Occipital lobe (tissue), 2 donors: ENCODE measurements around the gene SLC25A19. TPM values are rescaled to one million over a fixed set of nuclear protein-coding genes. Genes with fewer than 3 reads are reported as not detected.

ENCODE experiments used
- DNase-seq: peaks from one replicate; lab custom pipeline; 2025; lab: John Stamatoyannopoulos, UW
- total RNA-seq: library from RNA; depleted of rRNA; stranded (reverse); fragments of >200 nt; gene quantifications from one replicate; pipeline ENCODE4 v1.2.3, GENCODE V29; 2014

The SLC25A19 gene
- total RNA-seq, 1 donor from 2014 or later, result 4.4 TPM

- DNase-seq, result no peak
Observed at GRCh38 chr17:75241502-75241901, 47.7 kb downstream of the SLC25A19 start.

DNA sequence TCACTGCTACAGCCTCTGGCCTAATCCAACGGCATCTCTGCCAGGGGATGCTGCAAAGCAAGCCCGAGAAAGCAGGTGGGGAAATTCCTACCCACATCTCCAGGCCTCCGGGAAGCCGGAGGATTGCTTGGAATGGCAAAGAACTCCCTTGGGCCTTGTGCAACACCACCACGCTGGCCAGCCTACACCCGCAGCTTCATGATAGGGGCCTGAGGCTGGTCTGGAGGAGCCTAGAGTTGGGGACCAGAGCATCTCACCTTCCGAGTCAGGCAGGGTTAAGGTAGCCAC, 48.1 kb downstream of the SLC25A19 start:
- DNase-seq, result no peak

- DNase-seq, result no peak
Observed at GRCh38 chr17:75240394-75241142, 48.7 kb downstream of the SLC25A19 start.

DNA sequence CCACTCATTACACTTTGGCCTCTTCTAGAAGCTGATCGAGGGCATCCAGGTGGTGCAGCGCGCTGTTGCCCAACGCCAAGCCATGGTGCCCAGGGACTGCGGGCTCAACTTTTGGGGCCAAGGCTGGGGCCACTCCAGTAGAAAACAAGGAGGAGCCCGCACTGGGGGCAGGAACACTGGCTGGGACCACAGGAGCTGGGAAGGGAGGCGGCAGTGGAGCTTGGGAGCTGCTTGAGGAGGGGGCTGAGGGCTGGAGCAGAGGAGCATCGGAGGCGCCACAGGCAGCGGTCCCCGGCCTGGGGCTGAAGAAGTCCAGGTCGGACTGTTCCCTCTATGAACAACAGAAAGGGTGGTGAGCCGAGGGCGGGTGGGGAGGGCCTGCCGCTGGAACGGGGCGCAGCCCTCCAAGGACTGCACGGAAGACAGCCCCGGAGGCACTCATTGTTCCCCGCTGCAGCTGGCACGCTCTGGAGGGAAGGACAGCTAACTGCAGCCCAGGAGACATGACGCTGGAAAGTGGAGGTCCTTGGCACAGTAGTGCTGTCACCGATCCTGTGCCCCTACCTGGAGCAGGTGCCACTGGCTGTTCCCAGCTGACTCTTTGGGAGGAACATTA, 49.3 kb downstream of the SLC25A19 start:
- no peak for DNase-seq

- no peak for DNase-seq
Observed at GRCh38 chr17:75239214-75239613, 50.0 kb downstream of the SLC25A19 start.

GRCh38 chr17:75238684-75239191, 50.5 kb downstream of the SLC25A19 start:
- peak; percentile 54 for DNase-seq

DNA sequence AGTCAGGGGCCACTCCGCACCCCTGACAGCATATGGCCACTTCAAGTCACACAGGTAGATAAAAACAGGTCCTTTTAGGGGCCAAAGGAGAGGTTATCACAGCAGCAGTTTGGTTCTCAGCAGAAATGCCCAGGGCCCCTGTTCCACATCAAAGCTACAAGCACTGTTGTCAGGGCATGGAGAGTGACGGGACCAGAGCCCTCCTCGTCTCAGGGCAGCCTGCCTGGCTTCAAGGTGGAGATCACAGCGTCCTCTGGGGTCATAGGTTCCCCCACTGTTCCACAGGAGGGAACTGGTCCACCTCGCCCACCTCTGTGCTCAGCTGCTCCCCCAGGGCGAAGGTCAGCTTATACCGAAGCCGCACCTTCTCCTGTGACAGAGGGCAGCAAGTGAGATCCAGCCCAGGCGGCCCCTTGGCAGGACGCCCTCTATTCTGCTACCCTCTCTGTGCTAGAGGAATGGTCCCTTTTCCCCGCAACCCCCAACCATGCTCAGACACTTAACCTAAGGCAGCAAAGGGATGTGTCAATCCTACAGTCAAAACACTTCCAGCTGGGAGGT, 51.1 kb downstream of the SLC25A19 start:
- no peak for DNase-seq

- DNase-seq, result no peak
Observed at GRCh38 chr17:75237100-75238014, 51.9 kb downstream of the SLC25A19 start.

GRCh38 chr17:75232786-75233185, 56.4 kb downstream of the SLC25A19 start:
- DNase-seq, result no peak

GRCh38 chr17:75231741-75232464, 57.3 kb downstream of the SLC25A19 start:
- DNase-seq, result no peak

GRCh38 chr17:75231071-75231470, 58.2 kb downstream of the SLC25A19 start:
- no peak for DNase-seq

- DNase-seq, result no peak
Observed at GRCh38 chr17:75228847-75229246, 60.4 kb downstream of the SLC25A19 start.

DNA sequence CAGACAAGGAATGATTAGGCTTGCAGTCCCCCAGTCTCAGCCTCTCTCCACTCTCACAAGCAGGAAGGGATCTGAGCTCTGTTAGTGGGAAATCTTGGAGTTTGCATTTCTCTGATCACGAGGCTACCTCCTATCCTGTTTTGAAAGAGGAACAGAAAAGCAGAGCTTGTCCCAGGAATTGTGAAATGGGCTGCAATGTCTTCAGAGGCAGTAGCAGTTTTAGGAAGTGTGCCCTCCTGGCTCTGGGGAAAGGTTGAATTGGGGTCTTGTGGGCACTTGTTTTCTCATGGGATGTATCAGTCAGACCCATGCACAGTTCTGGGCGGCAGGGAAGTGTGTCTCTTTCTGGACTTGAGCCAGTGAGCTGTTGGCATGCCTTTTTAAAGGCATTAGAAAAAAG, 60.9 kb downstream of the SLC25A19 start:
- no peak for DNase-seq

- no peak for DNase-seq
Observed at GRCh38 chr17:75227729-75228128, 61.5 kb downstream of the SLC25A19 start.

- DNase-seq, result no peak
Observed at GRCh38 chr17:75225016-75225415, 64.2 kb downstream of the SLC25A19 start.

Other genes with a start within 250 kb of the SLC25A19 start
- 100 TPM for gene ATP5PD, start 242.5 kb downstream of the SLC25A19 start, total RNA-seq
- gene KCTD2, start 242.2 kb downstream of the SLC25A19 start, total RNA-seq, result 30.4 TPM
- gene SLC16A5, start 201.5 kb downstream of the SLC25A19 start, total RNA-seq, result 1.4 TPM
- 3.0 TPM for gene ARMC7, start 179.5 kb downstream of the SLC25A19 start, total RNA-seq
- 18.1 TPM for gene NT5C, start 157.7 kb downstream of the SLC25A19 start, total RNA-seq
- gene JPT1, start 134.9 kb downstream of the SLC25A19 start, total RNA-seq, result 548 TPM
- gene SUMO2, start 106.5 kb downstream of the SLC25A19 start, total RNA-seq, result 264 TPM
- 25.1 TPM for gene NUP85, start 83.8 kb downstream of the SLC25A19 start, total RNA-seq
- gene GGA3, start 27.8 kb downstream of the SLC25A19 start, total RNA-seq, result 17.6 TPM
- gene MRPS7, start 27.6 kb downstream of the SLC25A19 start, total RNA-seq, result 29.5 TPM
- gene MIF4GD, start 18.2 kb downstream of the SLC25A19 start, total RNA-seq, result 5.0 TPM
- 125 TPM for gene GRB2, start 116.2 kb upstream of the SLC25A19 start, total RNA-seq
- 25.4 TPM for gene TMEM94, start 167.2 kb upstream of the SLC25A19 start, total RNA-seq
- 4.8 TPM for gene CASKIN2, start 226.1 kb upstream of the SLC25A19 start, total RNA-seq
- 8.1 TPM for gene TSEN54, start 227.1 kb upstream of the SLC25A19 start, total RNA-seq
- 2.7 TPM for gene LLGL2, start 236.3 kb upstream of the SLC25A19 start, total RNA-seq